Stimulated activated CD8-positive, alpha-beta memory T cell treated with anti-CD3 and anti-CD28 coated beads, Interleukin-15, amount 100 ng/mL, for 4 hours (primary cell): ENCODE results near the gene NOXO1.
A peak's percentile ranks its signal among the peaks of the same experiment; 100 is the strongest.

Experiments used
- DNase-seq, 2 donors: peaks; one replicate each; pipeline ENCODE4 v3.0.0-alpha.2; 2020; ENCODE audit warnings: low read depth in 2 of 2

The NOXO1 gene

DNA sequence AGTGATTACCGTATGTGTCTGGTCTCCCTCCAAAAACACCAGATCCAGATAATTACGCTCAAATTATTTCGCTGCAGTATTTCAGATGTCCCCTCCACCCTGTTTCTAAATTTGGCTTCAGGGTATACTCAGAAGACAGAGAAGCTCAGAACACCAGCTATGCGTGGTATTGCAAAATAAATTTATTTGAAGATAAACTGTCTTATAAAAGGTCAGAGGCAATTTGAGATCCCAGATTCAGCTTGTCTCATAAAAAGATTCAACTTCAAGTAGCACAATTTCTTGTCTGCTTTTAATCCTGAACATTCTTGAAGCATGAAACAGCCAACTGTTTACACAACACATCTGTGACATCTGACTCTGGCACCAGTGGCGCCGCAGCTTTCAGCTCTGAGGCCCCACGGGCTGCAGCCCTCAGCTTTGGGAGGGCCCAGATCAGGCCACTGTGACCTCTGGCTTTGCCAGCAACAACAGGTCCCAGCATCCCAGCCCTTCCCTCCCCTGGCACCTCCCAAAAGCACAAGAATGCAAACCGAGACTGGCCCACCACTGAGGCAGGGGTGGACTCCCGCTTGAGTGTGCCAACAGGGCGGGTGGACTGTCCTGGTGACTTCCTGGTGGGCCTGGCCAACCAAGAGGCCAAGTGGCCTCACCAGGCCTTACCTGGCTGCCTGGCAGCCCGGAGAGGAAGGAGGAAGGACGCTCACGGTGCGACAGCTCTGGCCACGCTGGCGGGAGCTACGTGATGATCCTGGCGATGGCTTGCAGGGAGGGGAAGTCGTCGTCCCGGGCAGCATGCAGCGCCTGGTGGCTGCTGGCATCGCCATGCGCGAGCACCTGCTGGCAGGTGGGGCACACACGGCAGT, 16.5 kb upstream of the NOXO1 start:
- DNase-seq, result no peak

DNA sequence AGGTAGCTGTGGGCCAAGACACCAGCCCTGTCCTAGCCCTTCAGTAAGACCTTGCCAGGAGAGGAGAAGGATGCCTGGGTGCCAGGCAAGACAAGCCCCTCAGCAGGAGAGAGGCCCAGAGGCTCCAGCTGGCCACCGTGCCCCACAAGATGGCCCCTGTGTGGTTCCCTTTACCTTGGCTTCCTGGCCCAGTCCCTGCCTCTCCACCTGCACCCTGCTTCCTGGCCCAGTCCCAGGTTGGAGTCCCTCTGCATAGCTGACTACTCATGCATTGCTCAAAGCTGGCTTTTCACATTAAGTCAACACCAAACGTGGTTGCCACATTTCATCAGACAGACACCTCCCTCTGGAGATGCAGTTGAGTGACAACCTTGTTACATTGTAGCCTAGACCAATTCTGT, 12.5 kb upstream of the NOXO1 start:
- no peak for DNase-seq

DNA sequence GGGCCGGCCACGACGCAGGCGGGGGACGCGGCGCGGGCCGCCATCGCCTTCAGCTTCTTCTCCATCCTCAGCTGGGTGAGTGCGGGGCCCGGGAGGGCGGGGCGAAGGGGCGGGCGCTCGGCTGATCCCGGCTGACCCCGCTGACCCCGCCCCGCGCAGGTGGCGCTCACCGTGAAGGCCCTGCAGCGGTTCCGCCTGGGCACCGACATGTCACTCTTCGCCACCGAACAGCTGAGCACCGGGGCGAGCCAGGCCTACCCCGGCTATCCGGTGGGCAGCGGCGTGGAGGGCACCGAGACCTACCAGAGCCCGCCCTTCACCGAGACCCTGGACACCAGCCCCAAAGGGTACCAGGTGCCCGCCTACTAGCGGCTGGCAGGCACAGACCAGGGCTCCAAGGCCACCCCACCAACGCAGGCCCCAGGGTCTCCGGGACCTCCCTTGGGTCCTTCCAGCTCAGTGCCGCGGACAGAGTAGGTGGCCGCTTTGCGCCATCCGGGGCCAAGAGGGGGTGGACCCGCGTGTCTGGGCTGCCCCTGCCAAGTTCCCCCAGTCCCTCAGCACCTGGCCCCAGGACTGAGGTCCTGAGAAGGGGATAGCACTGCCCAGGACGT, 11.5 kb upstream of the NOXO1 start:
- no peak for DNase-seq

DNA sequence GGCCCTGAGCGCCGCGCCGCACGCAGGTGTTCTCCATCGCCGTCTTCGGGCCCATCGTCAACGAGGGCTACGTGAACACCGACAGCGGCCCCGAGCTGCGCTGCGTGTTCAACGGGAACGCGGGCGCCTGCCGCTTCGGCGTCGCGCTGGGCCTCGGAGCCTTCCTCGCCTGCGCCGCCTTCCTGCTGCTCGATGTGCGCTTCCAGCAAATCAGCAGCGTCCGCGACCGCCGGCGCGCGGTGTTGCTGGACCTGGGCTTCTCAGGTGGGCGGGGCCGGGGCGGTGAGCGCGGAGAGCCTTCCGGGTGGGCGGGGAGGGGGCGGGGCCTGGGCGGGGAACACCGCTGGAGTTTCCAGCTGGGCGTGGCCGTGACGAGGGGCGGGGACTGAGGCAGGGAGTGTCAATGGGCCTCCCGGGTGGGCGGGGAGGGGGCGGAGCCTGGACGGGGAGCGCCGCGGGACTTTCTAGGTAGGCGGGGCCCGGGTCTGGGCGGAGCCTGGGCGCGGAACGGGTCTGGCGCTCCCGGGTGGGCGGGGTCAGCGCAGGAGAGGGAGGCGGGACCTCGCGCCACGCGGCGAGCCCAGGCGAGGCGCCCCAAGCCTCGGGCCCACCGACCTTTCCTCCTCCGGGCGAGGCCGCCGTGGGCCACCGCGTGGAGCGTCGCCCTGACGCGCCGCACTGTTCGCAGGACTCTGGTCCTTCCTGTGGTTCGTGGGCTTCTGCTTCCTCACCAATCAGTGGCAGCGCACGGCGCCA, 10.9 kb upstream of the NOXO1 start:
- peak; percentile 95 to 97 for DNase-seq

DNA sequence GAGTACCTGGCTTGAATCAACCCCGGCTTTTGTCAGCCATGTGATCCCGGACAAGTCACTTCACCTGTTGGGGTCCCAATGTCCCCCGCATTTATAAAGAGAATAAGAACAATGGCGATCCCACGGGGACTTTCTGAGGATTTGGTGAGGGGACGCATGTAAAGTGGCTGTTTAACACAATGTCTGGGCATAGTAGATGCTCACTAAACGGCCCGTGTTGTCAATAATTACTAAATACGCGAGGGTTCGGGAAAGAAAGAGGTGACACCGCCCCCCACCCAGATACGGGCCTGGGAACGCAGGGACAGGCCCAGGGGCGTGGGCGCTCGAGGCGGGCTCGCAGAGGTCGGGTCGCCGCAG, 10.3 kb upstream of the NOXO1 start:
- DNase-seq, result no peak

DNA sequence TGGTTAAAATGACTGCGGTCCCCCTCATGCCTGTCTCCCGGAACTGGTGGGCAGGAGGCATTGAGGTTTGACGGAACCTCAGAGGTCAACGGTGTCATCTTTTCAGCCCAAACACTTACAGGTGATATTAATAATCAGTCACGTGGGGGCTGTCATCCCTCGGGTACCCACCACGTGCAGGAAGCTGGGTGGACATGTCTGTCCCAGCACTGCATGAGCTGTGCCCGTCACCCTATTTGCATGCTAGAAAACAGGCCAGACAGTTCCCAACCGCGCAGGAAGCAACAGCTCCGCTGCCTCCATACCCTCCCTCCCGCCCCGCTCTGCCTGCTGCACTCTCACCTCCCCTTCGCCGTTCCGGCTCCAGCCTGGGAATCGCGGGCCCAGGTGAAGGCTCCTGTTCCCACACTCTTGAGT, 9.9 kb upstream of the NOXO1 start:
- DNase-seq, result no peak

DNA sequence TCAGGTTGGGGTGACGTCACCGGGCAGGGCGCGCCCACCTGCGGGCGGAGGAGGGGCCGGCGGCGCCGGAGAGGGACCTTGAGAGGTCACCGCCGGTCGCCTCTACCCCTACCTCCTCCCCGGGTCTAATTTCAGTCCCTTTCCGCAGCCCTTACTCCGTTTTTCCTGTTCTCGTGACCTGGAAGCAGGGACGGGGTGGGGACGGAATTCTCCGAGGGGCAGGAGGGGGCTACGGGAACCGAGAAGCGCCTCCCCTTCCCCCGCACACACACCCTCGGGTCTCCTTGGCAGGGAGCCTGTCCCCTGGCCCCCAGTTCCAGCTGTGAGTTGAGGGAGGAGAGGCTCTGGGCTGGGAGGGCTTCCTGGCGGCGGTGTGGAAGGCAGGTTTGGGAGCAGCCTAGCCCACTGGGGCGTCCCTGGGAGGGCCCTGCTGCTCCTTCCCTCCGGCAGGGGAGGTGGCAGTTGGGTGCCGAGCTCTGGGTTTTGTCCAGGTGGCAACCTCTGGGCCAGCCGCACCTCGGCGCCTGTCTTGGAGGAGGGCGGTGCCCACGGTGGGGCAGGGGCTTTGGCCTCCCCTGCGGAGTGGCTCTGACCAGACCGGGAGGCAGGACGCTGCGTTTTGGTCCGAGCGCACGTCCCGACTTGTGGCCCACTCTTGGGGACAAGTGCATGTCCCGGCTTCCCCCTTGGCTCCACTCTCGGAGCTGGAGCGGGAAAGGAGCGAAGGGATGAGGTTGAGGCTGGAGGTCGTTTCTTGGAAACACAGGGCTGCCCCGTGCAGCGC, 9.3 kb upstream of the NOXO1 start:
- no peak for DNase-seq

DNA sequence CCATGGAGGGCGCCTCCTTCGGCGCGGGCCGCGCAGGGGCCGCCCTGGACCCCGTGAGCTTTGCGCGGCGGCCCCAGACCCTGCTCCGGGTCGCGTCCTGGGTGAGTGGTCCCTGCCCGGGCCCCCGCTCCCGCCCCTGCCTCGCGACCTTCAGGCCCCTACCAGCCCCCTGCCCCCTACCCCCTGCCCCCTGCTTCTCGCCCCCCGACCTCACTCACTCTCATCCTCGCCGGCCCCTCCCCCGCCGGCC, 8.8 kb upstream of the NOXO1 start:
- DNase-seq, result no peak

DNA sequence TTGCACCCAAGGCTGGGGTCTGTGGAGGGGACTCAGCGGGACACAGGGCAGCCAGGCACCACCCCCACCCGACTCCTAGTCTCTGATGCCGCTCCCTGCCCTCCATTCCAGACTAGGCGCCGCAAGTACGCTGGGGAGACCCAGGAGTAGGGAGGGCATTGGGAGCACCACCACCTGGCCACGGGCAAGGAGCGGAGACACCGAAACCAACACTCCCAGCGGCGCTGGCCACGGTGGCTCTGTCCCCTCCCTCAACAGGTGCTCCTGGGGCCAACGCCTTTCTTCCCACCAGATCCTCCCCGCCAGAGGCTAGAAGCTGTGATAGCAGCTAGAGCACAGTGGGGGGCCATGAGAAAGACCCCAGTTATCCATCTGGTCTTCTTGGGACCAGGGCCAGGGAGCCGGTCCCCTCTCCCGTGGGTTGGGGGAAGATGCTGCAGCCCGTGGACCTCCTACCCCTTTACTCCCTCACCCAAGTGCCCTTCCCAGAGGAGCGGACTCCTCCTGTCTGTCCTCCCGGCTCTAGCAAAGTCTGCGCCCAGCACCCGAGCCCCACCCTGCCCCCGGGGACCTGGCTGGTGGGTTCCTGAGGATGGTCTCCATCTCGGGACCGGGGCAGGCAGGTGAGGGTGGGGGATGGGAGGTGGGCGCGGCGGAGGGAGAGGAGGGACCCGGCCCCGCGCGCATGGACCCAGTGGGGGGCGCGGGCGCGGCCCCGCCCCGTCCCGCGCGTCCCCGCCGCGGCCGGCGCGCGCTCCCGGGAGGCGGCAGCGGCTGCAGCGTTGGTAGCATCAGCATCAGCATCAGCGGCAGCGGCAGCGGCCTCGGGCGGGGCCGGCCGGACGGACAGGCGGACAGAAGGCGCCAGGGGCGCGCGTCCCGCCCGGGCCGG, 8.2 kb upstream of the NOXO1 start, which contains the start of gene SYNGR3:
TSS of gene SYNGR3 (plus strand) at position 762 of the 892 bp plus-strand sequence. CDS start 133 bp downstream, outside the sequence.
- no peak for DNase-seq

DNA sequence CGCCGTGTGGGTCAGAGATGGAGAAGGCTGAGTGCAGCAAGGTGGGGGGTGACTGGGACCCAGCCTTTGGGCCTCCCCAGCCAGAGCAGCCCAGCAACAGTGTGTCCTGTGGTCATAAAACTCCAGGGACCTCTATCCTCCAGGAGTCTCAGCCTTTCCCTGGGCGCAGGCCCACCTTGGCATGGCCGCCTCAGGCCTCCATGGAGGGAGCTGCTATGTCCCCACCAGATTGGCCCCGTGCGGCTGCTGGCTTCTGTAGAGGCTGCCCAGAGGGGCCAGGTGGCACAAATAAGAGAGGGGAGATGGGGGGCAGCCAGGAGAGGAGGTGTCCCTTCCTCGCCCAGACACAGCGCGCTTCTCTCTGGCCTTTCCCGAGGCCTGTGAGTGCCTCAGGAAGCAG, 5.9 kb upstream of the NOXO1 start:
- DNase-seq, result no peak

DNA sequence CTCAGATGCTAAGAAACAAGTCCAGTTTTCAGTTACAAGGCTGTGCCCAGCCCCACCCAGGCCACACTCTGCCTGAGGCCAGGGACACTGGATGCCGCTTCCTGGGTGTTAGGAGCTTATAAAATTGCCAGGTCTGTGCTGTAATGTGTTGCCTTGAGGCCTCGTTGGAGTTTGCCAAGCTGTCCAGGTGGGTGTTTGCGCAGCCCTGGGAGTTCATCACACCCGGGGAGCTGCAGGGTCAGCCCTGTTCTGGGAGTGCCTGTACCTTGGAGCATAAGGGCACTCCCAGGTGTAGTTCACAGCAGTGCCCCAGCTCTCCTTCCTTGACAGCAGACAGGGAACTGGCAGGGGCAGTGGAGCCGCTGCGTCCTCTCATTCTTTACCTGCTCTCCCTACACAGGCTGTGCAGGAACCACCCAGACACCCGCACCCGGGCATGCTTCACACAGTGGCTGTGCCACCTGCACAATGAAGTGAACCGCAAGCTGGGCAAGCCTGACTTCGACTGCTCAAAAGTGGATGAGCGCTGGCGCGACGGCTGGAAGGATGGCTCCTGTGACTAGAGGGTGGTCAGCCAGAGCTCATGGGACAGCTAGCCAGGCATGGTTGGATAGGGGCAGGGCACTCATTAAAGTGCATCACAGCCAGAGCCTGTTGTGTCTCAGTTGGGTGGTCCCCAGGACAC, 4.3 kb upstream of the NOXO1 start:
- no peak for DNase-seq

DNA sequence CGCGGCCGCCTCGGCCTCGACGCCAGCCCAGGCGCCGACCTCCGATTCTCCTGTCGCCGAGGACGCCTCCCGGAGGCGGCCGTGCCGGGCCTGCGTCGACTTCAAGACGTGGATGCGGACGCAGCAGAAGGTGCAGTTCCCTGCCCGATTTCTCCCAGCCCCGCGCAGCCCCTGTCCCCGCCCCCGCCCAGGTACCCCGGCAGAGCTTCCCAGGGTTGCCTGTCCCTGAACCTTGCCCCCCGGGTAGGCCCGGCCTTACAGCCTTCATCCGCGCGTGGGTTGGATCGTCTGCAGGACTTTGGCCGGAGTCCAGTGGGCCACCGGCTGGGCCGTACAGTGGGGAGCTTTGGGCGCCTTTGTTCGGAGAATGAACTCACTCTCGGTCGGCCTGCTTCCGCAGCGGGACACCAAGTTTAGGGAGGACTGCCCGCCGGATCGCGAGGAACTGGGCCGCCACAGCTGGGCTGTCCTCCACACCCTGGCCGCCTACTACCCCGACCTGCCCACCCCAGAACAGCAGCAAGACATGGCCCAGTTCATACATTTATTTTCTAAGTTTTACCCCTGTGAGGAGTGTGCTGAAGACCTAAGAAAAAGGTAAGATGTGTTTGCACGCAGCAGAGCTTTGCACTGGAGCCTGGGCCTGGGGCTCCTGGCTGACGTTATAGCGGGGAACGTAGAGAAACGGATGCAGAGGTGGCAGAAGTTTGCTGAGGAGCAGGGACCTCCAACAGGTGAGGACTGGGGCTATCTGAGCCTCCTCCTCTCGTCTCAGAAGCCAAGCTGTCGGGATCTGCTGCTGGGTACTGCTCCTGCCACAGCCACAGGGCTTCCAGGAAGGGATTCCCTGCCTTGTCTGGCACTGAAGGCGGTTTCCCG, 3.3 kb upstream of the NOXO1 start:
- DNase-seq, result no peak

DNA sequence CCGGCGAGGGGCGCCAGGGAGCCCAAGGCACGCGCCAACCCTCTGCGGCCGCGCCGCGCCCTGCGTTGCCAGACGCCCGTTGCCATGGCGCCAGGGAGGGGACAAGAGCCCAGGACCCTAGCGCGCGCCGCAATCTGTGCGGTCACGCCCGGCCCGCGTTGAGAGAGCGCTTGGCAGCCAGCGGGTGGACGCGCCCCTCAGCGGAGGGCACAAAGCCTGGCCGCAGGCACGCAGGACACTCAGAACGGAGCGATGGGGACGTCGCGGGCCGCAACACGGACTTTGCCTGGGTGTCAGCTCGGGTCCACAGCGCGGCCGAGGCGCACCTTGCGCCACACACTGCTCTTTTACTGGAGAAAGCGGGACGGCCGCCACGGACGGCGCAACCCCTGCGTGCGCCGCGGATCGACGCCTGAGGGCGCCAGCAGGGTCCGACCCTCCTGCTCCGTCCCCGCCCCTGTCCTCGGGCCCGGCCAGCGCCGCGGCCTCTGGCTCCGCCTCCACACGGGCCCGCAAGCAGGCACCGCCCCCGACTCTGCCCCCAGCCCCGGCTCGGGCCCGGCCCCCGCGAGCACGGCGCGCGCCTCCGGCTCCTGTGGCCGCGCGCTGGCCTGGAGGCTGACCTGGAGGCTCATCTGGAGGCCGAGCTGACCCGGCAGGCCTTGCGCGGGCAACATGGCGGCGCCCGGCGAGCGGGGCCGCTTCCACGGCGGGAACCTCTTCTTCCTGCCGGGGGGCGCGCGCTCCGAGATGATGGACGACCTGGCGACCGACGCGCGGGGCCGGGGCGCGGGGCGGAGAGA, 2.5 kb upstream of the NOXO1 start, which contains the start of gene GFER:
TSS of gene GFER (plus strand) at position 650 of the 803 bp plus-strand sequence. CDS start at position 676, 26 bp downstream.
- peak in 1 of 2 donors; percentile 58 for DNase-seq

DNA sequence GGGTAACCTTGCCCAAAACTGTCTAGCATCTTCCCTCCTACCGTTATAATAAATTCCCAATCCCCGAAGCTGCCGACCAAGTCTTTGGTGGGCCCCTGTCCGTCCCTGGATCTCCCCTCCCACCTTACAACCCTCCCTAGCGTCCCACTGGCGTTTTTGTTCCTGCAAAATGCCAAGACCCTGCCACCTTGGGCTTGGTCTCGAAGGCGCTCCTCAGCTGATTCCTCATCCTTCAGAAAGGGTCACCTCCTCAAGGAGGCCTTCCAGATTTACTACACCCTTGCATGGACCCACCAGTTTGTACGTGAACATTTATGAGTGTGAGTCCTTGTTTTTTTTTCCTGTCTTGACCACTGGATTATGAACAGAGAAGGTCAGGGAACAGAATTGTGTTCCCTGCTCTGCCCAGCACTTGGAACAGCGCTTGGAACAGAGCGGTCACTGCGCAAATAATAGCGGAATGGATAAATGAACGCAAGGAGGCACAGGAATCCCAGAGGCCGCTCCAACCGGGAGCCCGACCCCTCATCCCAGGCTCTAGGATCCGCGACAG, 1.8 kb upstream of the NOXO1 start:
- no peak for DNase-seq

DNA sequence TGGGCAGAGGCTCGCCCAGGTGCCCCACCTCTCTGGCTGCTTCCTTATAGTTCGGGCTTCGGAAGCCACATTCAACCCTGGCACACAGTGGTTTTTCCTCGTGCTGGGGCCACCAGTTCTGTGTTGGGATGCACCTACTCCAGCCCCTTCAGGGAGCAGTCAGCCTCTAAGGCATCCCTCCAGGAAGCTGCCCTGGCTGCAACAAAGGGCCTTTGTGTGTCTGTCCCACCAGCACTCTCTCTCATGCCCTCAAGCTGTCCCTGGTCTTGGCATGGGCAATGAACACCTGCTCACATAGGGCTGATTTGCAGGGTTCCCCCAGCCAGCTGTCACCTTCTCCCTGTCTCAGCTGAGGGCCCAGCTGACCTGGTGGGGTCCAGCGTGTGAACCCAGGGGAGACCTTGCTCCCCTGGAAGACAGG, 754 bp upstream of the NOXO1 start:
- DNase-seq, result no peak

DNA sequence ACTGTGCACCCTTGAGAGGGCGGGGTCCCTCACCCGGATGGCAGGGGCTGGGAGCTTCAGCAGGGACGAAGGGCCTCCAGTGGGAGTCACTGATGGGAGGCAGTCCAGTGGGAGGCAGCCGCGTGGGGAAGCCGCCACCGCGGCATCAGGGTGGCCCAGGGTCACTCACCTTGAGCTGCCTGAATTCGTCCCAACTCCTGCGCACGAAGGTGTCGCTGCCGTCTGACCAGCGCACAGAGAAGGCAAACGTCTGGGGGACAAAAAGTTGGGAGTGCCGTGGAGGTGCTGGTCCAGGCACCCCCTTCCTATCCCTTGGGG, 540 bp downstream of the NOXO1 start:
- no peak for DNase-seq

DNA sequence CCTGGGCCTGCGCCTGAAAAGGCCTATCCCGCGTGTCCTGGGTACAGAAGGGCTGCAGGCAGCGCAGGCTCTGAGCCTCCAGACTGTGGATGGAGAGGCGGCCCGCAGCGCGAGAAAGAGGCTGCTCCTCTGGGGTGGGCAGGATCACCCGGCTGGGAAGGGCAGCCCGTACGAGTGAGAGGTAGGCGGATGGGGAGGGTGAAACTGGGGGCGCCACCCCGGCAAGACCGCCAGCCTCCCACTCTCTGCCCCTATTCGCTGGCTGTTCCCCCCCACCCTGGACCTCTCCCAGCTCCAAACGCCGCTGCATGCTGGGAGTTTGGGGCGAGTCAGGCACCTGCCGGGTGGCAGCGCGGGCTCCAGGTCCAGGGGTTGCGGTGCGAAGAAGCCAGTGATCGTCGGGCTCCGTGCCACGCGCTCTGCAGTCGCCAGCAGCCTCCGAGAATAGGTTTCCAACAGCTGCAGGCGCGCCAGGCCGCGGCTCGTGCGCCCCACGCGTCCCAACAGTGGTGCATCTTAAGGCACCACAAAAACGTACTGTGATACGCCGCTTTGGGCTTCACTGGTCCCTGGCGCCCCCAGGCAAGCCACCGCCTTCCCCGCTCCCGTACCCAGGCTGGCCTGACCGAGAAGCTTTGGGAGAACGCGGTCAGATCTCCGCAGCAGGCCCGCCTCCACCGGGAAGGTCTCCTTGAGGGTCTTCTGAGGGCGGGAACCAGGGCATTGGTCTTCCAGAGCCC, 1.1 kb downstream of the NOXO1 start:
- no peak for DNase-seq
